Liver (tissue), 3 donors: ENCODE measurements around the gene SDK2.

Experiments used
- CTCF ChIP-seq: fragments of 150-350 bp; IDR thresholded peaks from 2 replicates; pipeline ENCODE4 v1.5.1; 2017; ENCODE audit warnings: improper control_type of control experiment, low read depth, low read length; ENCODE audit not compliant: missing input control
- JUND ChIP-seq, 2 donors: IDR thresholded peaks; 2 replicates each; pipeline ENCODE4 v1.6.1; 2016; ENCODE audit warnings: antibody characterized with exemption in 2 of 2
- REST ChIP-seq: IDR thresholded peaks from 2 replicates; pipeline ENCODE4 v1.6.1; 2016; ENCODE audit warnings: antibody characterized with exemption, mild to moderate bottlenecking
- RXRA ChIP-seq, 2 donors: IDR thresholded peaks; 2 replicates each; pipeline ENCODE4 v1.6.1; 2017 to 2018; ENCODE audit warnings: antibody characterized with exemption in 2 of 2, mild to moderate bottlenecking in 1 of 2
- TAF1 ChIP-seq: conservative IDR thresholded peaks from 2 replicates; pipeline ENCODE4 v1.6.1; 2016; ENCODE audit warnings: antibody characterized with exemption, mild to moderate bottlenecking
- TF ChIP-seq, protein P1 (sequence below): IDR thresholded peaks from 2 replicates; pipeline ENCODE4 v1.6.1; 2016; ENCODE audit warnings: antibody characterized with exemption
- donor health status: healthy.
- donor health status: healthy.

DNA sequence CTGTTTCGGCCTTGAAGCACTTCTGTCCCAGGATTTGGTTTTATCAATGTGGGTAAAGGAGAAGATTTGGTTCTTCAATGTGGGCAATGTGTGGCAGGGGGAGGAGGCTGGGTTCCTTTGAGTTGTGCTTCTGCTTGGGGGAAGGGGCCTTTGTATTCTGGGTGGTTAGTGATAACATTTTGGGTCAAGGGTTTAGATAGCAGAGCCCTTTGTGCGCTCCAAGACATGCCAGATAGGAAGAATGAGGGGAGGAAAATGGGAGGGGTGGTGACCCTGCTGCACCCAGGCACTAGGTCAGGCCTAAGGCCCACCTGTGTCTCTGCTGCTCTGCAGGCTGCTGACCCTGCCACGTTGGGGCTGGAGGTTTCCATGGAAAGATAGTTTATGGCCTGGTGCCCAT lies 292.5 kb downstream of the SDK2 start:
- TF ChIP-seq, protein P1, sequence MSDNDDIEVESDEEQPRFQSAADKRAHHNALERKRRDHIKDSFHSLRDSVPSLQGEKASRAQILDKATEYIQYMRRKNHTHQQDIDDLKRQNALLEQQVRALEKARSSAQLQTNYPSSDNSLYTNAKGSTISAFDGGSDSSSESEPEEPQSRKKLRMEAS = no peak
- TF ChIP-seq REST (no peak), CTCF (no peak), RXRA (IDR thresholded peaks at IDR 0.05) (no peak), TAF1 (no peak), JUND (IDR thresholded peaks at IDR 0.05) (no peak)
